A673 (cell line): Measurements from ENCODE around the gene LGALS7B.

ENCODE experiments used
- CTCF ChIP-seq: fragments of 300-800, 200-600 bp; sonication (generic); conservative IDR thresholded peaks from 2 replicates; pipeline ENCODE4 v1.5.1; 2017; ENCODE audit warnings: low read depth, mild to moderate bottlenecking, antibody characterized with exemption, low read length, moderate library complexity, mixed read lengths
- EZH2 ChIP-seq: fragments of 200-600 bp; sonication (generic); IDR thresholded peaks from 2 replicates; pipeline ENCODE4 v1.6.1; 2017; ENCODE audit warnings: borderline replicate concordance, low read depth, mild to moderate bottlenecking, mixed read lengths, antibody characterized with exemption, low read length; ENCODE audit not compliant: poor library complexity, severe bottlenecking

GRCh38 chr19:38803543-38803942, 14.5 kb downstream of the LGALS7B start:
- TF ChIP-seq CTCF (no peak), EZH2 (no peak)
